DOHH2 (cell line): ENCODE results near the gene KCNJ12.
"Not testable (repeated sequence)": the region's sequence is repeated elsewhere in the genome, so short reads cannot be mapped to it uniquely, and the experiment has no call there.

Source experiments
- H3F3A ChIP-seq: fragments of 200-600 bp; sonication (generic), shearing (Covaris generic); 2 replicates; pipeline ENCODE4 v1.6.0; 2016; ENCODE audit warnings: antibody characterized with exemption, mild to moderate bottlenecking; ENCODE audit not compliant: control insufficient read depth, insufficient read depth
- H3K27ac ChIP-seq: fragments of 200-600 bp; sonication (generic); 2 replicates; pipeline ENCODE4 v1.5.1; 2014; ENCODE audit warnings: low read depth, mild to moderate bottlenecking, low read length, moderate library complexity
- H3K27me3 ChIP-seq: fragments of 200-600 bp; sonication (generic); 2 replicates; pipeline ENCODE4 v1.6.1; 2014; ENCODE audit warnings: mild to moderate bottlenecking, low read length, mixed read lengths; ENCODE audit not compliant: control insufficient read depth
- H3K36me3 ChIP-seq: fragments of 200-600 bp; sonication (generic); 2 replicates; pipeline ENCODE4 v1.6.1; 2014; ENCODE audit warnings: mild to moderate bottlenecking, low read length, moderate library complexity, mixed read lengths; ENCODE audit not compliant: control insufficient read depth
- H3K4me1 ChIP-seq: fragments of 200-600 bp; sonication (generic); 2 replicates; pipeline ENCODE4 v1.6.1; 2014; ENCODE audit warnings: mild to moderate bottlenecking, low read length, mixed read lengths; ENCODE audit not compliant: control insufficient read depth
- H3K4me2 ChIP-seq: fragments of 200-600 bp; sonication (generic); 2 replicates; pipeline ENCODE4 v1.6.0; 2014; ENCODE audit warnings: mild to moderate bottlenecking, low read length, moderate library complexity
- H3K4me3 ChIP-seq: fragments of 200-600 bp; sonication (generic); 2 replicates; pipeline ENCODE4 v1.5.1; 2014; ENCODE audit warnings: mild to moderate bottlenecking, low read length, mixed read lengths
- H3K79me2 ChIP-seq: fragments of 200-600 bp; sonication (generic); 2 replicates; pipeline ENCODE4 v1.6.1; 2014; ENCODE audit warnings: mild to moderate bottlenecking, low read length, mixed read lengths; ENCODE audit not compliant: control insufficient read depth
- H3K9me2 ChIP-seq: fragments of 200-600 bp; sonication (generic); replicated peaks from 2 replicates; pipeline ENCODE4 v1.6.1; 2014; ENCODE audit warnings: mild to moderate bottlenecking, low read length, mixed read lengths; ENCODE audit not compliant: control insufficient read depth
- H3K9me3 ChIP-seq: fragments of 200-600 bp; sonication (generic); 2 replicates; pipeline ENCODE4 v1.6.1; 2014; ENCODE audit warnings: antibody characterized with exemption, low read length, mixed read lengths; ENCODE audit not compliant: control insufficient read depth, insufficient read depth
- H4K20me1 ChIP-seq: fragments of 200-600 bp; sonication (generic); 2 replicates; pipeline ENCODE4 v1.6.0; 2014; ENCODE audit warnings: low read depth, mild to moderate bottlenecking, antibody characterized with exemption, low read length, moderate library complexity; ENCODE audit not compliant: control insufficient read depth, insufficient read depth
- EZH2phosphoT487 ChIP-seq: fragments of 200-600 bp; sonication (generic); IDR thresholded peaks from 2 replicates; pipeline ENCODE4 v1.6.1; 2017; ENCODE audit warnings: borderline replicate concordance, mild to moderate bottlenecking, antibody characterized with exemption, low read length, moderate library complexity, mixed read lengths
- TF ChIP-seq, protein P1 (sequence below): fragments of 200-600 bp; sonication (generic); IDR thresholded peaks from one replicate; pipeline ENCODE4 v1.5.1; 2014; ENCODE audit warnings: antibody characterized with exemption, mild to moderate bottlenecking, low read depth, low read length; ENCODE audit not compliant: poor library complexity, severe bottlenecking

The KCNJ12 gene

GRCh38 chr17:21339011-21339410 lies 37.1 kb upstream of the KCNJ12 start:
- Histone ChIP-seq H3K36me3 (no peaks in the 10 kb centered on the region), H3K79me2 (no peaks in the 10 kb centered on the region), H3K4me1 (no peaks in the 10 kb centered on the region; the same call in 1 of the 2 replicates), H3K27me3 (no peaks in the 10 kb centered on the region), H3K4me2 (no peak overlapping the region), H3K9me2 (no peaks in the 10 kb centered on the region), H3K4me3 (no peak overlapping the region), H3F3A (no peaks in the 10 kb centered on the region), H3K9me3 (no peaks in the 10 kb centered on the region), H4K20me1 (no peaks in the 10 kb centered on the region), H3K27ac (no peak overlapping the region)
- TF ChIP-seq EZH2phosphoT487: no peak
- TF ChIP-seq, protein P1, sequence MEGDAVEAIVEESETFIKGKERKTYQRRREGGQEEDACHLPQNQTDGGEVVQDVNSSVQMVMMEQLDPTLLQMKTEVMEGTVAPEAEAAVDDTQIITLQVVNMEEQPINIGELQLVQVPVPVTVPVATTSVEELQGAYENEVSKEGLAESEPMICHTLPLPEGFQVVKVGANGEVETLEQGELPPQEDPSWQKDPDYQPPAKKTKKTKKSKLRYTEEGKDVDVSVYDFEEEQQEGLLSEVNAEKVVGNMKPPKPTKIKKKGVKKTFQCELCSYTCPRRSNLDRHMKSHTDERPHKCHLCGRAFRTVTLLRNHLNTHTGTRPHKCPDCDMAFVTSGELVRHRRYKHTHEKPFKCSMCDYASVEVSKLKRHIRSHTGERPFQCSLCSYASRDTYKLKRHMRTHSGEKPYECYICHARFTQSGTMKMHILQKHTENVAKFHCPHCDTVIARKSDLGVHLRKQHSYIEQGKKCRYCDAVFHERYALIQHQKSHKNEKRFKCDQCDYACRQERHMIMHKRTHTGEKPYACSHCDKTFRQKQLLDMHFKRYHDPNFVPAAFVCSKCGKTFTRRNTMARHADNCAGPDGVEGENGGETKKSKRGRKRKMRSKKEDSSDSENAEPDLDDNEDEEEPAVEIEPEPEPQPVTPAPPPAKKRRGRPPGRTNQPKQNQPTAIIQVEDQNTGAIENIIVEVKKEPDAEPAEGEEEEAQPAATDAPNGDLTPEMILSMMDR: no peak

DNA sequence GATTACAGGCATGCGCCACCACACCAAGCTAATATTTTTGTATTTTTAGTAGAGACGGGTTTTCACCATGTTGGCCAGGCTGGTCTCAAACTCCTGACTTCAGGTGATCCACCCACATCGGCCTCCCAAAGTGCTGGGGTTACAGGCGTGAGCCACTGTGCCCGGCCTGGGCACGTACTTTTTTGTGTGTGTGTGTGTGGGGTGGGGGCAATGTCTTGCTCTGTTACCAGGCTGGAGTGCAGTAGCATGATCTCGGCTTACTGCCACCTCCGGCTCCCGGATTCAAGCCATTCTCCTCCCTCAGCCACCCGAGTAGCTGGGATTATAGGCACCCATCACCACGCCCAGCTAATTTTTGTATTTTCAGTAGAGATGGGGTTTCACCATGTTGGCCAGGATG lies 36.6 kb upstream of the KCNJ12 start:
- not testable (repeated sequence) for H3K4me2 ChIP-seq, H3K27ac ChIP-seq, H3K79me2 ChIP-seq, H3K27me3 ChIP-seq, H3K9me3 ChIP-seq, H3K9me2 ChIP-seq, H3K4me1 ChIP-seq, H3K36me3 ChIP-seq, H4K20me1 ChIP-seq, H3K4me3 ChIP-seq, H3F3A ChIP-seq

GRCh38 chr17:21340407-21340806 lies 35.8 kb upstream of the KCNJ12 start:
- not testable (repeated sequence) for H3K4me3 ChIP-seq, H3K9me3 ChIP-seq, H3K27me3 ChIP-seq, H3K4me2 ChIP-seq, H3F3A ChIP-seq, H3K27ac ChIP-seq, H3K9me2 ChIP-seq, H3K36me3 ChIP-seq, H4K20me1 ChIP-seq, H3K79me2 ChIP-seq
- H3K4me1 ChIP-seq: peaks cover 11% of the 10 kb centered on the region

GRCh38 chr17:21341279-21341678 lies 34.9 kb upstream of the KCNJ12 start:
- not testable (repeated sequence) for H3K27ac ChIP-seq, H3K27me3 ChIP-seq, H3K36me3 ChIP-seq, H3F3A ChIP-seq, H3K79me2 ChIP-seq, H3K4me2 ChIP-seq, H3K9me3 ChIP-seq, H4K20me1 ChIP-seq, H3K4me3 ChIP-seq, H3K9me2 ChIP-seq
- H3K4me1 ChIP-seq: peaks cover 12% of the 10 kb centered on the region

GRCh38 chr17:21341925-21342540 lies 34.1 kb upstream of the KCNJ12 start:
- H3K79me2 ChIP-seq, H3K9me2 ChIP-seq, H3F3A ChIP-seq, H3K9me3 ChIP-seq, H3K4me2 ChIP-seq, H3K4me3 ChIP-seq, H3K27ac ChIP-seq, H4K20me1 ChIP-seq, H3K27me3 ChIP-seq, H3K36me3 ChIP-seq: not testable (repeated sequence)
- H3K4me1 ChIP-seq: peaks cover 12% of the 10 kb centered on the region

DNA sequence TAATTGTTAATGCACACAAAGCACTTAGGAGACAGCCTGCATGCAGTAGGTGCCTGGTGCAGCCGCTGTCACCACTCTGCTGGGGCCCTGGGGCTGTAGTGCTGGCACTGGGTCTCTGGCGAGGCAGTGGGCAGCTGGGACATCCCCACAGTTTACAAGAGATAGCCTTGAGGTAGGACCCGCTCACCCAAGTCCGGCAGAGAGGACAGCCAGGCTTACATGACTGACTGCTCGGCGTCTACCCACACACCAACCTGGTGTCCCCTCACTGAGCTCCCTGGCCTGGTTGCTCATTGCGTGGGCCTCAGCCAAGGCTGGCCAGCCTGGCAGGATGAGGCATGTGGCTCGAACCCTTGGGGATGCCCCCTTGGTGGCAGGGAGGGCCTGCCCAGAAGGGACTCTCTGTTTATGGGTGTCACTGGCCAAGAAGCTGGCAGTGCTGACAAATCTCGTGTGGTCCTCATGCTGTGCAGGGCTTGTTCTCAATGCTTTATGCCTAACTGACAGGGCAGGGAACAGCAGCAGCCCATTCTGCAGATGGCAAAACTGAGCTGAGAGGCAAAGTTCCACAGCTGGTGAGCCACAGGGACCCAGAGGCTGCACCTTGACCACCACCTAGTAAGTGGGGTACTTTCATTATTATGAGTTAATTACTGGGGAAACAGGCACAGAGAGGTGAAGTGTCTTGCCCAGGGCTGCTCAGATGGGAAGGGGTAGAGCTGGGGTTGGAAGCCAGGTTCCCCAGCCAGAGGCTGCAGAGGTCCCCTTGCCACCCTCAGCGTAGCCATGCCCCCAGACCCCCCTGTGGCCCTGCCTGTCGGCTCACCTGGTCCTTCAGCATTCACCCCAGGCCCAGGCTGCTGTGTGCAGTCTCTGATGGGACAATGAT lies 32.9 kb upstream of the KCNJ12 start:
- H3K4me1 ChIP-seq: peaks cover 14% of the 10 kb centered on the region
- H3K9me3 ChIP-seq, H3K79me2 ChIP-seq, H3F3A ChIP-seq, H3K27ac ChIP-seq, H3K9me2 ChIP-seq, H3K36me3 ChIP-seq, H3K4me3 ChIP-seq, H3K4me2 ChIP-seq, H4K20me1 ChIP-seq, H3K27me3 ChIP-seq: not testable (repeated sequence)

DNA sequence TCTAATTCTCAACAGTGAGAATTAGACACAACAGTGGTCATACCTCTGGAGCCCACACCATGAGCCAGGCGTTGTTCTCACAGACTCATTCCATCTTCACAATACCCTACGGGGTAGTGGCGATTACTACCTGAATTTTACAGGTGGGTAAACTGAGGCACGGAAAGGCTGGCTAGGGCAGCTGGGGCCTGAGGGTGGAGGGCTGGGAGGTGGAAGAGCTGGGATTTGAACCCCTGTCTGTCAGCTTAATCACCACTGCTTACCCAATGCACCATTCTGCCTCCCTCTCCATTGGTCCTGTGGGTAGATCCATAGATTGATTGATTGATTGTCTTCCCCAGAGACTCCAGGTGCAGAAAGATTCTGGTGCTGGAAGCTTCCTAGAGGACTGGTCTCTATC lies 31.4 kb upstream of the KCNJ12 start:
- not testable (repeated sequence) for H3K27me3 ChIP-seq, H3K9me2 ChIP-seq, H3K9me3 ChIP-seq, H3K36me3 ChIP-seq, H3F3A ChIP-seq, H4K20me1 ChIP-seq, H3K79me2 ChIP-seq
- Histone ChIP-seq H3K4me1 (peaks cover 25% of the 10 kb centered on the region), H3K4me3 (peak overlapping the region; percentile 44), H3K27ac (peak overlapping the region; percentile 60), H3K4me2 (peak overlapping the region; percentile 63)
